Liver (tissue), 9 donors: ENCODE measurements around the gene ITPKC. TPM values are rescaled to one million over a fixed set of nuclear protein-coding genes. Genes with fewer than 3 reads are reported as not detected.

Source experiments
- DNase-seq: peaks from one replicate; pipeline ENCODE4 v3.0.0-alpha.2; 2017; ENCODE audit warnings: low spot score
- H3K27ac ChIP-seq, 2 donors: one replicate each; pipeline ENCODE4 v1.7.0; 2013; ENCODE audit warnings: inconsistent platforms in 2 of 2, low read length in 2 of 2, control low read depth in 1 of 2, low read depth in 1 of 2, mild to moderate bottlenecking in 1 of 2
- H3K27me3 ChIP-seq, 4 donors: one replicate each; pipeline versions ENCODE4 v1.6.1 to v1.7.0; 2013; ENCODE audit warnings: low read length in 3 of 4, inconsistent platforms in 1 of 4, mild to moderate bottlenecking in 1 of 4, moderate library complexity in 1 of 4; ENCODE audit not compliant: control insufficient read depth in 4 of 4, insufficient read depth in 4 of 4
- H3K36me3 ChIP-seq, 4 donors: one replicate each; pipeline versions ENCODE4 v1.6.1 to v1.7.0; 2013; ENCODE audit warnings: low read length in 3 of 4, mild to moderate bottlenecking in 3 of 4, low read depth in 1 of 4, moderate library complexity in 1 of 4; ENCODE audit not compliant: control insufficient read depth in 4 of 4, insufficient read depth in 3 of 4
- H3K4me1 ChIP-seq, 4 donors: one replicate each; pipeline versions ENCODE4 v1.6.1 to v1.7.0; 2013; ENCODE audit warnings: low read length in 3 of 4, mild to moderate bottlenecking in 3 of 4, moderate library complexity in 1 of 4; ENCODE audit not compliant: control insufficient read depth in 4 of 4, insufficient read depth in 4 of 4
- H3K4me3 ChIP-seq, 3 donors: one replicate each; pipeline versions ENCODE4 v1.6.1 to v1.7.0; 2013; ENCODE audit warnings: low read length in 3 of 3, control low read depth in 1 of 3, low read depth in 1 of 3, mild to moderate bottlenecking in 1 of 3
- H3K9ac ChIP-seq, 2 donors: one replicate each; pipeline ENCODE4 v1.7.0; 2013; ENCODE audit warnings: low read length in 2 of 2, mild to moderate bottlenecking in 2 of 2, moderate library complexity in 2 of 2, control low read depth in 1 of 2, low read depth in 1 of 2
- H3K9me3 ChIP-seq, 4 donors: one replicate each; pipeline versions ENCODE4 v1.6.1 to v1.7.0; 2013; ENCODE audit warnings: low read length in 3 of 4; ENCODE audit not compliant: control insufficient read depth in 4 of 4
- CTCF ChIP-seq: fragments of 150-350 bp; IDR thresholded peaks from 2 replicates; pipeline ENCODE4 v1.5.1; 2017; ENCODE audit warnings: improper control_type of control experiment, low read depth, low read length; ENCODE audit not compliant: missing input control
- EGR1 ChIP-seq, 2 donors: IDR thresholded peaks; 2 replicates each; pipeline ENCODE4 v1.6.1; 2016 to 2018; ENCODE audit warnings: antibody characterized with exemption in 2 of 2, low read depth in 2 of 2
- FOXA2 ChIP-seq: IDR thresholded peaks from 2 replicates; pipeline ENCODE4 v1.6.1; 2016; ENCODE audit warnings: antibody characterized with exemption
- GABPA ChIP-seq, 2 donors: IDR thresholded peaks in 1 of 2; conservative IDR thresholded peaks in 1 of 2; 2 replicates each; pipeline ENCODE4 v1.6.1; 2016; ENCODE audit warnings: antibody characterized with exemption in 2 of 2, mild to moderate bottlenecking in 1 of 2, moderate library complexity in 1 of 2
- HNF4A ChIP-seq, 2 donors: conservative IDR thresholded peaks; 2 replicates each; pipeline ENCODE4 v1.6.1; 2016; ENCODE audit warnings: antibody characterized with exemption in 2 of 2, mild to moderate bottlenecking in 2 of 2
- HNF4G ChIP-seq: IDR thresholded peaks from 2 replicates; pipeline ENCODE4 v1.6.1; 2016; ENCODE audit warnings: antibody characterized with exemption
- JUND ChIP-seq, 2 donors: IDR thresholded peaks; 2 replicates each; pipeline ENCODE4 v1.6.1; 2016; ENCODE audit warnings: antibody characterized with exemption in 2 of 2
- NR2F2 ChIP-seq: IDR thresholded peaks from 2 replicates; pipeline ENCODE4 v1.6.1; 2016; ENCODE audit warnings: antibody characterized with exemption
- RAD21 ChIP-seq, 2 donors: IDR thresholded peaks; 2 replicates each; pipeline ENCODE4 v1.6.1; 2016; ENCODE audit warnings: antibody characterized with exemption in 2 of 2, mild to moderate bottlenecking in 2 of 2
- RXRA ChIP-seq, 2 donors: IDR thresholded peaks; 2 replicates each; pipeline ENCODE4 v1.6.1; 2017 to 2018; ENCODE audit warnings: antibody characterized with exemption in 2 of 2, mild to moderate bottlenecking in 1 of 2
- SP1 ChIP-seq: IDR thresholded peaks from 2 replicates; pipeline ENCODE4 v1.6.1; 2018; ENCODE audit warnings: antibody characterized with exemption, mild to moderate bottlenecking
- TAF1 ChIP-seq: conservative IDR thresholded peaks from 2 replicates; pipeline ENCODE4 v1.6.1; 2016; ENCODE audit warnings: antibody characterized with exemption, mild to moderate bottlenecking
- YY1 ChIP-seq: IDR thresholded peaks from 2 replicates; pipeline ENCODE4 v1.6.1; 2016; ENCODE audit warnings: antibody characterized with exemption, mild to moderate bottlenecking
- ZBTB33 ChIP-seq: IDR thresholded peaks from 2 replicates; pipeline ENCODE4 v1.6.1; 2016; ENCODE audit warnings: antibody characterized with exemption
- WGBS: extraction: QIAGEN DNeasy Blood & Tissue Kit; methylation state at CpG from one replicate; pipeline ENCODE4 v1.1.7; 2013; 5-methylcytosine and 5-hydroxymethylcytosine counted together
- polyA plus RNA-seq, 2 donors: library from polyadenylated mRNA; stranded (reverse) in 1 of 2; unstranded in 1 of 2; fragments of 200-250 nt in 1 of 2; fragments of >200 nt in 1 of 2; fragmentation: Nextera tagmentation in 1 of 2; extraction: Ambion mirVana in 1 of 2; gene quantifications; one replicate each; pipeline versions ENCODE4 v1.2.1 to v1.2.3, GENCODE V29; 2013 to 2015
- total RNA-seq, 2 donors: library from RNA; depleted of rRNA; stranded (reverse); fragments of >200 nt; gene quantifications; one replicate each; pipeline ENCODE4 v1.2.3, GENCODE V29; 2014
- TF ChIP-seq, protein P1 (sequence below): IDR thresholded peaks from 2 replicates; pipeline ENCODE4 v1.6.1; 2016; ENCODE audit warnings: antibody characterized with exemption
- TF ChIP-seq, protein P2 (sequence below): IDR thresholded peaks from 2 replicates; pipeline ENCODE4 v1.6.1; 2016; ENCODE audit warnings: antibody characterized with exemption
- TF ChIP-seq, protein P3 (sequence below): IDR thresholded peaks from 2 replicates; pipeline ENCODE4 v1.6.1; 2016; ENCODE audit warnings: antibody characterized with exemption, mild to moderate bottlenecking
- donor health status: healthy.
- donor health status: healthy.
- donor health status: healthy.
- donor health status: healthy.
- donor health status: healthy.

Gene ITPKC
- total and polyA plus RNA-seq, 4 donors: 4.2 to 12.5 (median 7.7) TPM

DNA sequence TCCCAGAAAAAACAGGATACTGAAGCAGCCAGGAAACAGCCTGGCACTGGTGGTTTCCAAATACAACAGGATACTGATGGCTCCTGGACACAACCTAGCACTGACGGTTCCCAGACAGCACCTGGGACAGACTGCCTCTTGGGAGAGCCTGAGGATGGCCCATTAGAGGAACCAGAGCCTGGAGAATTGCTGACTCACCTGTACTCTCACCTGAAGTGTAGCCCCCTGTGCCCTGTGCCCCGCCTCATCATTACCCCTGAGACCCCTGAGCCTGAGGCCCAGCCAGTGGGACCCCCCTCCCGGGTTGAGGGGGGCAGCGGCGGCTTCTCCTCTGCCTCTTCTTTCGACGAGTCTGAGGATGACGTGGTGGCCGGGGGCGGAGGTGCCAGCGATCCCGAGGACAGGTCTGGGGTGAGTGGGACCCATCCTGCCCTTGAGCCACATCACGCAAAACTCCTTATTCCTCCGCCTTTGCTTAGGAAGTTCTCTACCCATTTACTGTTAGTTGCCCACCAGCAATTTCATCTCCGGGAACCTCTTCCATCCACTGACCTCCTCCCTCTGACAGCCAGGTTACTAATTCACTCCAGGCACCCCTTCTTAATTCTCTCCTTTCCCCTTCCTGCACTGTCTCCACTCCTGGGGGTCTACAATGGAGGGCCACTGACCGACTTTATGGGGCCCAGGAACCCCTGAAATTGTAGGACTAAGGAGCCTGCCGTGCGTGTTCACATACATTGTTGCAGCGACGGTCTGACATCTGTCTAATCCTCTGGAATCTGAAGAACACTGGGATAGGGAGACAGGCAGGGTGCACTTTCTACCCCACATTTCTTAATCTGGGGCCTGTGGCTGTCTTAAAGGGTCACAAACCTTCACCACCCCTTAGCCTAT is 1.2 kb downstream of the ITPKC start:
- TF ChIP-seq, protein P1, sequence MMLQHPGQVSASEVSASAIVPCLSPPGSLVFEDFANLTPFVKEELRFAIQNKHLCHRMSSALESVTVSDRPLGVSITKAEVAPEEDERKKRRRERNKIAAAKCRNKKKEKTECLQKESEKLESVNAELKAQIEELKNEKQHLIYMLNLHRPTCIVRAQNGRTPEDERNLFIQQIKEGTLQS: no peak
- TF ChIP-seq ZBTB33 (no peak), TAF1 (no peak), HNF4G (no peak), SP1 (no peak), YY1 (no peak), JUND (IDR thresholded peaks at IDR 0.05) (no peak), EGR1 (IDR thresholded peaks at IDR 0.05; ENCODE audit: low read depth in 2 of 2) (no peak), CTCF (no peak), GABPA (IDR thresholded peaks at IDR 0.05 in 1 of 2, conservative IDR thresholded peaks at IDR 0.05 in 1 of 2) (no peak), RAD21 (IDR thresholded peaks at IDR 0.05) (no peak), HNF4A (conservative IDR thresholded peaks at IDR 0.05) (no peak), FOXA2 (no peak), NR2F2 (no peak), RXRA (IDR thresholded peaks at IDR 0.05) (no peak)
- TF ChIP-seq, protein P2, sequence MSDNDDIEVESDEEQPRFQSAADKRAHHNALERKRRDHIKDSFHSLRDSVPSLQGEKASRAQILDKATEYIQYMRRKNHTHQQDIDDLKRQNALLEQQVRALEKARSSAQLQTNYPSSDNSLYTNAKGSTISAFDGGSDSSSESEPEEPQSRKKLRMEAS: no peak
- TF ChIP-seq, protein P3, sequence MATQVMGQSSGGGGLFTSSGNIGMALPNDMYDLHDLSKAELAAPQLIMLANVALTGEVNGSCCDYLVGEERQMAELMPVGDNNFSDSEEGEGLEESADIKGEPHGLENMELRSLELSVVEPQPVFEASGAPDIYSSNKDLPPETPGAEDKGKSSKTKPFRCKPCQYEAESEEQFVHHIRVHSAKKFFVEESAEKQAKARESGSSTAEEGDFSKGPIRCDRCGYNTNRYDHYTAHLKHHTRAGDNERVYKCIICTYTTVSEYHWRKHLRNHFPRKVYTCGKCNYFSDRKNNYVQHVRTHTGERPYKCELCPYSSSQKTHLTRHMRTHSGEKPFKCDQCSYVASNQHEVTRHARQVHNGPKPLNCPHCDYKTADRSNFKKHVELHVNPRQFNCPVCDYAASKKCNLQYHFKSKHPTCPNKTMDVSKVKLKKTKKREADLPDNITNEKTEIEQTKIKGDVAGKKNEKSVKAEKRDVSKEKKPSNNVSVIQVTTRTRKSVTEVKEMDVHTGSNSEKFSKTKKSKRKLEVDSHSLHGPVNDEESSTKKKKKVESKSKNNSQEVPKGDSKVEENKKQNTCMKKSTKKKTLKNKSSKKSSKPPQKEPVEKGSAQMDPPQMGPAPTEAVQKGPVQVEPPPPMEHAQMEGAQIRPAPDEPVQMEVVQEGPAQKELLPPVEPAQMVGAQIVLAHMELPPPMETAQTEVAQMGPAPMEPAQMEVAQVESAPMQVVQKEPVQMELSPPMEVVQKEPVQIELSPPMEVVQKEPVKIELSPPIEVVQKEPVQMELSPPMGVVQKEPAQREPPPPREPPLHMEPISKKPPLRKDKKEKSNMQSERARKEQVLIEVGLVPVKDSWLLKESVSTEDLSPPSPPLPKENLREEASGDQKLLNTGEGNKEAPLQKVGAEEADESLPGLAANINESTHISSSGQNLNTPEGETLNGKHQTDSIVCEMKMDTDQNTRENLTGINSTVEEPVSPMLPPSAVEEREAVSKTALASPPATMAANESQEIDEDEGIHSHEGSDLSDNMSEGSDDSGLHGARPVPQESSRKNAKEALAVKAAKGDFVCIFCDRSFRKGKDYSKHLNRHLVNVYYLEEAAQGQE: no peak
- H3K4me1 ChIP-seq: peaks cover 9 to 56% (median 39%) of the 10 kb centered on the region in 4 donors
- peak overlapping the region; percentile 40 to 86 for H3K9ac ChIP-seq
- no peaks in the 10 kb centered on the region for H3K9me3 ChIP-seq
- peak overlapping the region; percentile 61 to 91 (median 78) for H3K4me3 ChIP-seq
- H3K27ac ChIP-seq: peak overlapping the region; percentile 95 to 97
- no peaks in the 10 kb centered on the region for H3K27me3 ChIP-seq
- no peak for DNase-seq
- 24% methylated on average over 20 of the region's 20 CpGs for WGBS
- H3K36me3 ChIP-seq: peaks cover 0 to 3% (median 0%) of the 10 kb centered on the region in 4 donors
